ENCODE data around the gene DLG2. TPM values are rescaled to one million over a fixed set of nuclear protein-coding genes. Genes with fewer than 3 reads are reported as not detected.
"Not testable (repeated sequence)": the region's sequence is repeated elsewhere in the genome, so short reads cannot be mapped to it uniquely, and the experiment has no call there.

The DLG2 gene
- total RNA-seq, 1 donor from 2014 or later = 2.4 TPM

DNA sequence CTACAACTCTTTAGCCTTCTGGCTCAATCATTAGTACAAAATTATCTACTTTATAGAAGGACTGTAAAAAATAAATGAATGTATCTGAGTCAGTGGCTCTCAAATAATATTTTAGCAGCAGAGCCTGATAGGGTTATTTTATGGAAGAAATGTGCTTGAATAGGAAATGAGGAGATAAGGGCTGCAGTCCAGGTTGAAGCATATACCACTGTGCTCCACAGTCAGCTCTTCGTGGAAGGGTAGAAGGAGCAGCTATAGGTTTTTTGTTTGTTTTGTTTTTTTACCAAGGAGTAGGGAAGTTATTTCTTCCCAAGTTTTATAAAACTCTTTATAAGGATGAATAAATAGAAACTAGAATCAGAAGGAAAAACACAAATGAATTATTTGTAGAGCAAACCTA is 242.0 kb downstream of the DLG2 start:
- no peak overlapping the region for H3K27ac Mint-ChIP-seq
- peaks cover 2% of the 10 kb centered on the region for H3K4me1 Mint-ChIP-seq (ENCODE audit: low read depth)
- no peaks in the 10 kb centered on the region for H3K27me3 Mint-ChIP-seq
- H3K36me3 Mint-ChIP-seq (ENCODE audit: insufficient read depth) = no peaks in the 10 kb centered on the region
- no peak overlapping the region for H3K4me3 Mint-ChIP-seq (ENCODE audit: low read depth)
- peaks cover 11% of the 10 kb centered on the region for H3K9me3 Mint-ChIP-seq (ENCODE audit: low read depth)
- DNase-seq (ENCODE audit: low spot score, unreplicated experiment) = no peak
- TF ChIP-seq, protein P1, sequence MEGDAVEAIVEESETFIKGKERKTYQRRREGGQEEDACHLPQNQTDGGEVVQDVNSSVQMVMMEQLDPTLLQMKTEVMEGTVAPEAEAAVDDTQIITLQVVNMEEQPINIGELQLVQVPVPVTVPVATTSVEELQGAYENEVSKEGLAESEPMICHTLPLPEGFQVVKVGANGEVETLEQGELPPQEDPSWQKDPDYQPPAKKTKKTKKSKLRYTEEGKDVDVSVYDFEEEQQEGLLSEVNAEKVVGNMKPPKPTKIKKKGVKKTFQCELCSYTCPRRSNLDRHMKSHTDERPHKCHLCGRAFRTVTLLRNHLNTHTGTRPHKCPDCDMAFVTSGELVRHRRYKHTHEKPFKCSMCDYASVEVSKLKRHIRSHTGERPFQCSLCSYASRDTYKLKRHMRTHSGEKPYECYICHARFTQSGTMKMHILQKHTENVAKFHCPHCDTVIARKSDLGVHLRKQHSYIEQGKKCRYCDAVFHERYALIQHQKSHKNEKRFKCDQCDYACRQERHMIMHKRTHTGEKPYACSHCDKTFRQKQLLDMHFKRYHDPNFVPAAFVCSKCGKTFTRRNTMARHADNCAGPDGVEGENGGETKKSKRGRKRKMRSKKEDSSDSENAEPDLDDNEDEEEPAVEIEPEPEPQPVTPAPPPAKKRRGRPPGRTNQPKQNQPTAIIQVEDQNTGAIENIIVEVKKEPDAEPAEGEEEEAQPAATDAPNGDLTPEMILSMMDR (IDR thresholded peaks at IDR 0.05; ENCODE audit: unreplicated experiment) = no peak

DNA sequence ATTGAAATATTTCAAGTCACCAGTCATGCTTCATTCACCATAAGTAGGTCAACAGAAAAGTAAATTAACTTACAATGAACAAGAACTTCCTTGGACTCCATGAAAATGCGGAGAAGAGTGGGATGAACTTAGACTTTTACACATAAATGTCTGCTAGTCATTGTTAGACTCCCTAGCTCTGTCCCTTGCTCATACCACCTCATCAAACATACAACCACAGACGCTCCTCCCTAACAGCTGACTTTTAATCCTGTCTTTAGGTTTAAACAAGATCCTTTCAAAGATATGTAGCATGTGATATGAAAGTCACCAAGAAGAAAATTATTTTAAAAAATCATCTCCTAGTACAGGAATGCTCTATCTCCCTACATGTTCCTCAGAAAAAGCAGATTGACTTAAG is 248.1 kb downstream of the DLG2 start:
- TF ChIP-seq, protein P1 (IDR thresholded peaks at IDR 0.05; ENCODE audit: unreplicated experiment) = no peak
- no peaks in the 10 kb centered on the region for H3K4me1 Mint-ChIP-seq (ENCODE audit: low read depth)
- H3K36me3 Mint-ChIP-seq (ENCODE audit: insufficient read depth) = no peaks in the 10 kb centered on the region
- no peak overlapping the region for H3K27ac Mint-ChIP-seq
- H3K4me3 Mint-ChIP-seq (ENCODE audit: low read depth) = no peak overlapping the region
- no peak for DNase-seq (ENCODE audit: low spot score, unreplicated experiment)
- H3K27me3 Mint-ChIP-seq = no peaks in the 10 kb centered on the region
- peaks cover 7% of the 10 kb centered on the region for H3K9me3 Mint-ChIP-seq (ENCODE audit: low read depth)

DNA sequence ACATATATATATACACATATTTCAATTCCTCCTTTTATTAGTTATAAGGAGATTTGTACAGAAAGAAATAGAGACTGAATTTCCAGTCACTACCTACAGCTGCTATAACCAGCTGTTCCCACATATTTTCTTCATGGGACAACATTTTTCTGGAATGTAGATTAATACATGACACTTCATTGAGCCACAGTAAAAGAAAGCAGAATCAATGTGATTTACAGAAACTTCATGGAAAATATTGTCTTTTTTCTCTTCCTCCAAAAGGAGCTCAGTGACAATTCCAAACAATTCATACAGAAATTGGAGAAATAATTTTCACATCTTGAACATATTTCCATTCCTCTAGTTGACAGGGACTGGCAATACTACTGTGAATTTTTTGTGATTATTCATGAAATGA is 249.2 kb downstream of the DLG2 start:
- H3K27me3 Mint-ChIP-seq = no peaks in the 10 kb centered on the region
- peaks cover 5% of the 10 kb centered on the region for H3K9me3 Mint-ChIP-seq (ENCODE audit: low read depth)
- no peak overlapping the region for H3K27ac Mint-ChIP-seq
- H3K4me1 Mint-ChIP-seq (ENCODE audit: low read depth) = no peaks in the 10 kb centered on the region
- no peaks in the 10 kb centered on the region for H3K36me3 Mint-ChIP-seq (ENCODE audit: insufficient read depth)
- TF ChIP-seq, protein P1 (IDR thresholded peaks at IDR 0.05; ENCODE audit: unreplicated experiment) = no peak
- no peak for DNase-seq (ENCODE audit: low spot score, unreplicated experiment)
- H3K4me3 Mint-ChIP-seq (ENCODE audit: low read depth) = no peak overlapping the region

- H3K9me3 Mint-ChIP-seq (ENCODE audit: low read depth) = no peaks in the 10 kb centered on the region
- H3K4me3 Mint-ChIP-seq (ENCODE audit: low read depth) = no peak overlapping the region
- no peaks in the 10 kb centered on the region for H3K36me3 Mint-ChIP-seq (ENCODE audit: insufficient read depth)
- no peaks in the 10 kb centered on the region for H3K27me3 Mint-ChIP-seq
- DNase-seq (ENCODE audit: low spot score, unreplicated experiment) = no peak
- peaks cover 17% of the 10 kb centered on the region for H3K4me1 Mint-ChIP-seq (ENCODE audit: low read depth)
- H3K27ac Mint-ChIP-seq = no peak overlapping the region
- TF ChIP-seq, protein P1 (IDR thresholded peaks at IDR 0.05; ENCODE audit: unreplicated experiment) = no peak
Measured at GRCh38 chr11:85359859-85360258, 267.3 kb downstream of the DLG2 start.

- H3K27me3 Mint-ChIP-seq = no peaks in the 10 kb centered on the region
- H3K27ac Mint-ChIP-seq = no peak overlapping the region
- no peaks in the 10 kb centered on the region for H3K9me3 Mint-ChIP-seq (ENCODE audit: low read depth)
- no peaks in the 10 kb centered on the region for H3K36me3 Mint-ChIP-seq (ENCODE audit: insufficient read depth)
- H3K4me1 Mint-ChIP-seq (ENCODE audit: low read depth) = peaks cover 17% of the 10 kb centered on the region
- DNase-seq (ENCODE audit: low spot score, unreplicated experiment) = no peak
- no peak overlapping the region for H3K4me3 Mint-ChIP-seq (ENCODE audit: low read depth)
- TF ChIP-seq, protein P1 (IDR thresholded peaks at IDR 0.05; ENCODE audit: unreplicated experiment) = no peak
Measured at GRCh38 chr11:85355921-85356320, 271.2 kb downstream of the DLG2 start.

DNA sequence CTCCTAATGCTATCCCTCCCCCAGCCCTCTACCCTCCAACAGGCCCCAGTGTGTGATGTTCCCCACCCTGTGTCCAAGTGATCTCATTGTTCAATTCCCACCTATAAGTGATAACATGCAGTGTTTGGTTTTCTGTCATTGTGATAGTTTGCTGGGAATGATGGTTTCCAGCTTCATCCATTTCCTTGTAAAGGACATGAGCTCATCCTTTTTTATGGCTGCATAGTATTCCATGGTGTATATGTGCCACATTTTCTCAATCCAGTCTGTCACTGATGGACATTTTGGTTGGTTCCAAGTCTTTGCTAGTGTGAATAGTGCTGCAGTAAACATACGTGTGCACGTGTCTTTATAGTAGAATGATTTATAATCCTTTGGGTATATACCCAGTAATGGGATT is 277.6 kb downstream of the DLG2 start:
- H3K4me3 Mint-ChIP-seq (ENCODE audit: low read depth); H3K4me1 Mint-ChIP-seq (ENCODE audit: low read depth); H3K9me3 Mint-ChIP-seq (ENCODE audit: low read depth); H3K27me3 Mint-ChIP-seq; DNase-seq (ENCODE audit: low spot score, unreplicated experiment); H3K36me3 Mint-ChIP-seq (ENCODE audit: insufficient read depth); H3K27ac Mint-ChIP-seq: not testable (repeated sequence)
